Stimulated activated CD8-positive, alpha-beta memory T cell treated with anti-CD3 and anti-CD28 coated beads, Interleukin-4, amount 100 ng/mL, for 4 hours (primary cell): ENCODE results near the gene GPN2.

ENCODE experiments used
- DNase-seq, 2 donors: peaks; one replicate each; pipeline ENCODE4 v3.0.0-alpha.2; 2020; ENCODE audit warnings: low read depth in 2 of 2, low spot score in 1 of 2

Gene GPN2

GRCh38 chr1:26832249-26832960 is 57.7 kb downstream of the GPN2 start:
- no peak for DNase-seq

GRCh38 chr1:26831546-26832248 is 58.4 kb downstream of the GPN2 start:
- DNase-seq: no peak

- no peak for DNase-seq
Observed at GRCh38 chr1:26831059-26831458, 59.0 kb downstream of the GPN2 start.

GRCh38 chr1:26829184-26829911 is 60.7 kb downstream of the GPN2 start:
- DNase-seq: no peak

GRCh38 chr1:26828411-26828991 is 61.6 kb downstream of the GPN2 start:
- DNase-seq: no peak

- no peak for DNase-seq
Observed at GRCh38 chr1:26827663-26828062, 62.4 kb downstream of the GPN2 start.

GRCh38 chr1:26827106-26827604 is 62.9 kb downstream of the GPN2 start:
- no peak for DNase-seq

- peak in 1 of 2 donors; percentile 36 for DNase-seq
Observed at GRCh38 chr1:26826261-26827105, 63.6 kb downstream of the GPN2 start, which contains the start of gene ZDHHC18. ZDHHC18 (plus strand) TSS chr1:26826688; CDS start chr1:26826805, 117 bp downstream.
